HCT116 (cell line): ENCODE data around the gene UGT2A3. TPM values are rescaled to one million over a fixed set of nuclear protein-coding genes. Genes with fewer than 3 reads are reported as not detected.
A peak's percentile ranks its signal among the peaks of the same experiment; 100 is the strongest.

Source experiments
- ATAC-seq: fragments of 200-7000 bp; cut with Tn5 transposase; 2 replicates; pipeline ENCODE4 v1.9.1; 2020; ENCODE audit warnings: mild to moderate bottlenecking, moderate library complexity
- BruUV-seq: library from RNA; stranded (reverse); fragments of 400-500 nt; replicated peaks from 2 replicates; lab custom pipeline; 2021; lab: Mats Ljungman, UMichigan
- CTCF ChIA-PET: fragments of 300-600 bp; sonication (Branson Sonifier 250); formaldehyde crosslinking; loops from one replicate; lab custom pipeline; 2021; ENCODE audit warnings: antibody characterized with exemption; lab: Charles Lee
- POLR2A ChIA-PET: fragments of 300-600, 350-600 bp; sonication (Branson Sonifier 250); formaldehyde crosslinking; loops from one replicate; lab custom pipeline; 2021; ENCODE audit warnings: antibody characterized with exemption; lab: Charles Lee
- RAD21 ChIA-PET, 2 experiments: fragments of 300-600 bp; sonication (Branson Sonifier 250); formaldehyde crosslinking; loops; one replicate each; lab custom pipeline; 2023; ENCODE audit warnings: low total read pairs in 2 of 2; ENCODE audit not compliant: uncharacterized antibody in 2 of 2, unreplicated experiment in 2 of 2, low non-redundant PET in 1 of 2; lab: Charles Lee
- DNase-seq: peaks from one replicate; pipeline ENCODE4 v3.0.0-alpha.2; 2010; ENCODE audit warnings: low read depth, low spot score
- H2AFZ ChIP-seq: fragments of 200-600 bp; shearing (Covaris generic), sonication (generic); 2 replicates; pipeline ENCODE4 v1.6.1; 2017; ENCODE audit warnings: low read depth, mixed run types, mixed read lengths, antibody characterized with exemption, low read length; ENCODE audit not compliant: poor library complexity, severe bottlenecking
- H3K27ac ChIP-seq: 2 replicates; pipeline ENCODE4 v1.5.1; 2012; ENCODE audit warnings: low read depth, low read length
- H3K27me3 ChIP-seq: fragments of 200-600 bp; sonication (generic); 2 replicates; pipeline ENCODE4 v1.6.1; 2016; ENCODE audit warnings: mixed run types, low read length, mixed read lengths; ENCODE audit not compliant: insufficient read depth
- H3K36me3 ChIP-seq, 2 experiments: fragments of 200-500 bp in 1 of 2; fragments of 200-600 bp in 1 of 2; sonication (Bioruptor generic) in 1 of 2; sonication (generic) in 1 of 2; 2 replicates each; pipeline versions ENCODE4 v1.5.1 to v1.6.1; 2014 to 2016; ENCODE audit warnings: low read length in 2 of 2, inconsistent platforms in 1 of 2, mixed read lengths in 1 of 2, mixed run types in 1 of 2; ENCODE audit not compliant: insufficient read depth in 2 of 2, control insufficient read depth in 1 of 2
- H3K4me1 ChIP-seq, 2 experiments: fragments of 200-600 bp in 1 of 2; sonication (generic) in 1 of 2; 2 replicates each; pipeline versions ENCODE4 v1.5.1 to v1.6.1; 2012 to 2017; ENCODE audit warnings: low read length in 2 of 2, inconsistent platforms in 1 of 2, mild to moderate bottlenecking in 1 of 2, mixed read lengths in 1 of 2, mixed run types in 1 of 2, moderate library complexity in 1 of 2; ENCODE audit not compliant: insufficient read depth in 2 of 2, control insufficient read depth in 1 of 2
- H3K4me2 ChIP-seq: fragments of 200-600 bp; sonication (generic); 2 replicates; pipeline ENCODE4 v1.6.1; 2017; ENCODE audit warnings: mixed run types, low read length, mixed read lengths
- H3K4me3 ChIP-seq, 2 experiments: fragments of 200-600 bp in 1 of 2; sonication (generic) in 1 of 2; replicated peaks in 1 of 2; 2 replicates each; pipeline ENCODE4 v1.5.1; 2011 to 2016; ENCODE audit warnings: low read length in 2 of 2, control low read depth in 1 of 2, low read depth in 1 of 2, mild to moderate bottlenecking in 1 of 2, mixed read lengths in 1 of 2, mixed run types in 1 of 2
- H3K79me2 ChIP-seq: fragments of 200-600 bp; sonication (generic); 2 replicates; pipeline ENCODE4 v1.6.1; 2017; ENCODE audit warnings: mild to moderate bottlenecking, mixed run types, low read length, moderate library complexity, mixed read lengths; ENCODE audit not compliant: insufficient read depth
- H3K9ac ChIP-seq: fragments of 200-600 bp; sonication (generic); 2 replicates; pipeline ENCODE4 v1.6.1; 2016; ENCODE audit warnings: low read length, mixed read lengths
- H3K9me2 ChIP-seq: fragments of 200-600 bp; sonication (generic), shearing (Covaris generic); 2 replicates; pipeline ENCODE4 v1.6.1; 2017; ENCODE audit warnings: mixed run types, mild to moderate bottlenecking, moderate library complexity; ENCODE audit not compliant: insufficient read depth
- H3K9me3 ChIP-seq, 2 experiments: fragments of 200-500 bp in 1 of 2; fragments of 200-600 bp in 1 of 2; sonication (Bioruptor generic) in 1 of 2; sonication (generic) in 1 of 2; 2 replicates each; pipeline ENCODE4 v1.6.1; 2014 to 2017; ENCODE audit warnings: low read length in 2 of 2, mixed read lengths in 2 of 2, inconsistent platforms in 1 of 2, low read depth in 1 of 2, mild to moderate bottlenecking in 1 of 2, mixed run types in 1 of 2, moderate library complexity in 1 of 2; ENCODE audit not compliant: control insufficient read depth in 1 of 2, insufficient read depth in 1 of 2
- H4K20me1 ChIP-seq: fragments of 200-600 bp; sonication (generic), shearing (Covaris generic); 2 replicates; pipeline ENCODE4 v1.6.1; 2017; ENCODE audit warnings: mixed run types, mild to moderate bottlenecking, moderate library complexity; ENCODE audit not compliant: insufficient read depth
- FOSL1 ChIP-seq: IDR thresholded peaks from 2 replicates; pipeline ENCODE4 v1.6.1; 2012; ENCODE audit warnings: low read depth
- POLR2A ChIP-seq: IDR thresholded peaks from 2 replicates; pipeline ENCODE4 v1.7.0; 2011; ENCODE audit warnings: borderline replicate concordance; ENCODE audit not compliant: insufficient read depth, insufficient read length; ENCODE audit errors: extremely low read depth
- RAD21 ChIP-seq: IDR thresholded peaks from 2 replicates; pipeline ENCODE4 v1.6.1; 2012; ENCODE audit warnings: low read depth, mild to moderate bottlenecking
- REST ChIP-seq: IDR thresholded peaks from 2 replicates; pipeline ENCODE4 v1.6.1; 2012; ENCODE audit warnings: low read depth
- YY1 ChIP-seq: IDR thresholded peaks from 2 replicates; pipeline ENCODE4 v1.6.1; 2011; ENCODE audit warnings: low read length, low read depth, moderate library complexity, mild to moderate bottlenecking; ENCODE audit not compliant: insufficient replicate concordance; ENCODE audit errors: extremely low read depth
- intact Hi-C: fragments of 100-400 bp; cut with micrococcal nuclease; formaldehyde crosslinking; loops from 2 replicates; pipeline ENCODE4 v1.10.0; 2022
- total RNA-seq: library from RNA; stranded (reverse); gene quantifications from one replicate; pipeline ENCODE4 v1.2.1, GENCODE V29; 2021; ENCODE audit not compliant: unreplicated experiment
- TF ChIP-seq, protein P1 (sequence below), 3 experiments: fragments of 200-600 bp in 1 of 3; sonication (generic) in 1 of 3; IDR thresholded peaks in 2 of 3; conservative IDR thresholded peaks in 1 of 3; 2 replicates each; pipeline ENCODE4 v1.5.1; 2012 to 2017; ENCODE audit warnings: low read depth in 2 of 3, low read length in 2 of 3, antibody characterized with exemption in 1 of 3, borderline replicate concordance in 1 of 3, control low read depth in 1 of 3, mild to moderate bottlenecking in 1 of 3, mixed read lengths in 1 of 3, mixed run types in 1 of 3, moderate library complexity in 1 of 3; ENCODE audit not compliant: insufficient read depth in 1 of 3

UGT2A3 gene
- total RNA-seq, 1 experiment from 2014 or later, result not detected

DNA sequence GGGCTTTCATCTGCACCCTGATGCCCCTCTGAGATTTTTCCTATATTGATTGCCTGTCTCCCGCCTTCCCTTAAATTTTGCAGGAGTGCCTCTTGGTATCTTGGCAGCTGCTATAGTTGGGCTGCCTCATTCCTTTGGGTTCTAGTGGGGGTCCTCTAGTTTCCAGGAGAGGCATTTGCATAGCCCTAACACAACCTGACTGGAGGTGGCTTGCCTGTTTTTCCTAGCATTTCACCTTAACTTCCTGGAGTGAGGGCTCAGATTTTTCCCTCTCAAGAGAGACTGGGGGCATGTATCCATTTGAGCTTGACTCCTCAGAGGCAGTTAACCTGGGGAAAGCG lies 46.0 kb downstream of the UGT2A3 start:
- Histone ChIP-seq H3K27ac (no peak overlapping the region), H3K9me3 (no peaks in the 10 kb centered on the region), H2AFZ (no peak overlapping the region), H3K79me2 (no peaks in the 10 kb centered on the region), H3K9me2 (no peaks in the 10 kb centered on the region), H3K4me2 (no peak overlapping the region), H3K27me3 (no peaks in the 10 kb centered on the region), H4K20me1 (no peaks in the 10 kb centered on the region), H3K4me3 (no peak overlapping the region), H3K9ac (no peak overlapping the region), H3K4me1 (no peaks in the 10 kb centered on the region), H3K36me3 (no peaks in the 10 kb centered on the region)
- ChIA-PET RAD21 (no interaction called here), CTCF (no interaction called here), POLR2A (no interaction called here)
- TF ChIP-seq REST (no peak), YY1 (no peak), POLR2A (no peak)
- DNase-seq (no peak), ATAC-seq (no peak)
- BruUV-seq, result no TSS peak
- intact Hi-C loops, result no loop called here

- no peak overlapping the region for H3K9ac ChIP-seq
- no peaks in the 10 kb centered on the region for H3K4me1 ChIP-seq
- H3K27me3 ChIP-seq, result no peaks in the 10 kb centered on the region
- H3K27ac ChIP-seq, result no peak overlapping the region
- ChIA-PET RAD21 (no interaction called here), POLR2A (no interaction called here), CTCF (no interaction called here)
- no peak overlapping the region for H3K4me3 ChIP-seq
- no peaks in the 10 kb centered on the region for H3K36me3 ChIP-seq
- TF ChIP-seq FOSL1 (no peak), REST (no peak), RAD21 (peak; percentile 22; the same call in 1 of the 2 replicates)
- TF ChIP-seq, protein P1, sequence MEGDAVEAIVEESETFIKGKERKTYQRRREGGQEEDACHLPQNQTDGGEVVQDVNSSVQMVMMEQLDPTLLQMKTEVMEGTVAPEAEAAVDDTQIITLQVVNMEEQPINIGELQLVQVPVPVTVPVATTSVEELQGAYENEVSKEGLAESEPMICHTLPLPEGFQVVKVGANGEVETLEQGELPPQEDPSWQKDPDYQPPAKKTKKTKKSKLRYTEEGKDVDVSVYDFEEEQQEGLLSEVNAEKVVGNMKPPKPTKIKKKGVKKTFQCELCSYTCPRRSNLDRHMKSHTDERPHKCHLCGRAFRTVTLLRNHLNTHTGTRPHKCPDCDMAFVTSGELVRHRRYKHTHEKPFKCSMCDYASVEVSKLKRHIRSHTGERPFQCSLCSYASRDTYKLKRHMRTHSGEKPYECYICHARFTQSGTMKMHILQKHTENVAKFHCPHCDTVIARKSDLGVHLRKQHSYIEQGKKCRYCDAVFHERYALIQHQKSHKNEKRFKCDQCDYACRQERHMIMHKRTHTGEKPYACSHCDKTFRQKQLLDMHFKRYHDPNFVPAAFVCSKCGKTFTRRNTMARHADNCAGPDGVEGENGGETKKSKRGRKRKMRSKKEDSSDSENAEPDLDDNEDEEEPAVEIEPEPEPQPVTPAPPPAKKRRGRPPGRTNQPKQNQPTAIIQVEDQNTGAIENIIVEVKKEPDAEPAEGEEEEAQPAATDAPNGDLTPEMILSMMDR (IDR thresholded peaks at IDR 0.05 in 2 of 3, conservative IDR thresholded peaks at IDR 0.05 in 1 of 3; ENCODE audit: borderline replicate concordance in 1 of 3, insufficient read depth in 1 of 3, low read depth in 2 of 3, low read length in 2 of 3), result peak in 1 of 3 experiments; percentile 33; a peak in 2 of 6 replicates
- no peak for DNase-seq
- no peaks in the 10 kb centered on the region for H3K9me3 ChIP-seq
- H2AFZ ChIP-seq, result no peak overlapping the region
- no peaks in the 10 kb centered on the region for H4K20me1 ChIP-seq
- no peak overlapping the region for H3K4me2 ChIP-seq
- intact Hi-C loops, result no loop called here
- BruUV-seq, result no TSS peak
- no peaks in the 10 kb centered on the region for H3K79me2 ChIP-seq
- ATAC-seq, result peak; percentile 62; the same call in 1 of the 2 replicates
- no peaks in the 10 kb centered on the region for H3K9me2 ChIP-seq
Observed at GRCh38 chr4:68904786-68905185, 46.8 kb downstream of the UGT2A3 start.
